NCI-H146 treated with DMSO at 0.1 percent for 48 hours (cell line): ENCODE measurements around the gene THAP12.
A peak's percentile ranks its signal among the peaks of the same experiment; 100 is the strongest.
"Not testable (repeated sequence)": the region's sequence is repeated elsewhere in the genome, so short reads cannot be mapped to it uniquely, and the experiment has no call there.

Source experiments
- DNase-seq: peaks from one replicate; lab custom pipeline; 2025; ENCODE audit not compliant: unreplicated experiment; lab: John Stamatoyannopoulos, UW

The THAP12 gene, protein sequence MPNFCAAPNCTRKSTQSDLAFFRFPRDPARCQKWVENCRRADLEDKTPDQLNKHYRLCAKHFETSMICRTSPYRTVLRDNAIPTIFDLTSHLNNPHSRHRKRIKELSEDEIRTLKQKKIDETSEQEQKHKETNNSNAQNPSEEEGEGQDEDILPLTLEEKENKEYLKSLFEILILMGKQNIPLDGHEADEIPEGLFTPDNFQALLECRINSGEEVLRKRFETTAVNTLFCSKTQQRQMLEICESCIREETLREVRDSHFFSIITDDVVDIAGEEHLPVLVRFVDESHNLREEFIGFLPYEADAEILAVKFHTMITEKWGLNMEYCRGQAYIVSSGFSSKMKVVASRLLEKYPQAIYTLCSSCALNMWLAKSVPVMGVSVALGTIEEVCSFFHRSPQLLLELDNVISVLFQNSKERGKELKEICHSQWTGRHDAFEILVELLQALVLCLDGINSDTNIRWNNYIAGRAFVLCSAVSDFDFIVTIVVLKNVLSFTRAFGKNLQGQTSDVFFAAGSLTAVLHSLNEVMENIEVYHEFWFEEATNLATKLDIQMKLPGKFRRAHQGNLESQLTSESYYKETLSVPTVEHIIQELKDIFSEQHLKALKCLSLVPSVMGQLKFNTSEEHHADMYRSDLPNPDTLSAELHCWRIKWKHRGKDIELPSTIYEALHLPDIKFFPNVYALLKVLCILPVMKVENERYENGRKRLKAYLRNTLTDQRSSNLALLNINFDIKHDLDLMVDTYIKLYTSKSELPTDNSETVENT

DNA sequence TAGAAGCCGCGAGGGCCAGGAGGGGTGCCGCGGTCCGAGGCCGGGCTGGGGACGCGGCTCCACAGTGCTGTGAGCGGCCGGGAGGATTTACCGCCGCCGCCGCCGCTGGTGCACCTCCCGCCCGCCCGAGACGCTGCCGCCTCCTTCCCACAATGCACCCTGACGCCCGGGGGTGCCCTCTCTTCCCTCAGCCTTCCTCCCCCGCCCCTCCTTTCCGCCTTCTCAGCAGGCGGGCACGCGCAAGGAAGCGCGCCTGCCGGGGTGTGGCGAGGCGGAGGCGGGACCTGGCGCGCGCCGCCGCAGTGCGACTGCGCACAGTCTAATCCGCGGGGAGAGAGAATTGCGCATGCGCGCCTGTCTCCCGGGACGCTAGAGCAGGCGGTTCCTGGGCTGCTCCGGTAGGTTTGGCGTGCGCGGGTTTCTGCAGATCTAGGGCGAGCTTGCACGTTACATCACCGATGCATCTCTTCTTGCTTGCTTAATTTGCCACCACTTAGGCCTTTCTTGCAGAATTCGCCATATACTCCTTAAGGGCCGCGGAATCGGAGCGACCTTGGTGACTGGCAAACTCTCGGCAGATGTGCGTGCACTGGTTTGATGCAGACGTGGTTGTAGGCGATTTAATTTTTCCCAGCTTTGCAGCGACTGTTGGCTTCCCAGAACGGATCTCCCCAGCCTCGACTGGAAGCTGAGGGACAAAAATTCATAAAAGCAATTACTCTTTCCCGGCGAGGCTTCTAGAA lies at the start of gene THAP12, which contains the start of gene GVQW3:
Gene THAP12 (minus strand): TSS at position 156 of the 743 bp plus-strand sequence. CDS start 296 bp downstream, outside the sequence.
Gene GVQW3 (plus strand): TSS at position 347 of the 743 bp plus-strand sequence. CDS start 506 bp downstream, outside the sequence.
- peak; percentile 87 for DNase-seq

DNA sequence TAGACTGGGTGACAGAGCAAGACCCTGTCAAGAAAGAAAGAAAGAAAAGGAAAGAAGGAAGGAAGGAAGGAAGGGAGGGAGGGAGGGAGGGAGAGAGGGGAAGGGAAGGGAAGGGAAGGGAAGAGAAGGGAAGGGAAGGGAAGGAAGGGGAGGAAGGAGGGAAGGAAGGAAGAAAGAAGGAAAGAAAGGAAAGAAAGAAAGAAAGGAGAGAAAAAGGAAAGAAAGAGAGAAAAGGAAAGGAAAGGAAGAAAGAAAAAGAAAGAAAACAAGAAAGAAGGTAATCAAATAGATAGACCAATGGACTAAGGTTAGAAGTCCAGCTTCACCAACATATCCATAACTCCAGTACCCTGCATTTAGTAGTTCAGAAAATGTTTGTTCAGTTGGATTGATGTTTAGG lies 45.7 kb upstream of the THAP12 start:
- DNase-seq: no peak

DNA sequence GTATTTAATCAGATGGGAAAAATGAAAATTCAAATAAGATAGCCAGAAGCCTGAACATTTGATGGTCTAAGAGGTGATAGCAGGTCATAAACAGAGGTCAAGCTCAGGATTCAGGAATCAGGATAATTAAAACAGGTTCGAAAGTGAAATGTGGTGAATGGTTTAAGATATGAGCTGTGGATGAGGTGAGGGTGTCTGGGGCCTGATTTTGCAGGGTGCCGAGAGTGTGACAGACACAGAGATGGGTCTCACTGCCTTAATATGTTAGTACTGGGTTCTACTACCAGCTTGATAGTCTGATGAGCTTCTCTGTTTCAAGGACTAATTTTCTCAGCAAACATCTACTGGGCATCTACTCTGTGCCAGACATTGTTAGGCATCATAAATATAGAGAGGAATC lies 44.0 kb upstream of the THAP12 start:
- no peak for DNase-seq

DNA sequence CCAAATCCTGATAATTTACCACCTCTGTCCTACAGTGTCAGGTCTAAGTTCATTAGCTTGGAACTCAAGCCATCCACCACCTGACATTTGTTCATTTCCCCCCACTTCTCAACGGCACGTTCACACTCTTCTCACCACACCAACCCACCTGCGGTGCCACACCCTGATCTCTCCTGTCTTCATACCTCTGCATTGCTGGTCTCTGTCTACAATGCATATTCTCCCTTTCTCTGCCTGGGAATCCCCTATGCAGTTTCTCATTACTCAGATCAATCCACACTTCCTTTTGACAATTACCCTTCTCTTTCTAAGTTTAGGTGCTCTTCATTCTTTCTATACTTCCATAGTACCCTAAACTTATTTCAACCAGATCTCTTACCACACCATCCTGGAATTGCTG lies 43.4 kb upstream of the THAP12 start:
- no peak for DNase-seq

DNA sequence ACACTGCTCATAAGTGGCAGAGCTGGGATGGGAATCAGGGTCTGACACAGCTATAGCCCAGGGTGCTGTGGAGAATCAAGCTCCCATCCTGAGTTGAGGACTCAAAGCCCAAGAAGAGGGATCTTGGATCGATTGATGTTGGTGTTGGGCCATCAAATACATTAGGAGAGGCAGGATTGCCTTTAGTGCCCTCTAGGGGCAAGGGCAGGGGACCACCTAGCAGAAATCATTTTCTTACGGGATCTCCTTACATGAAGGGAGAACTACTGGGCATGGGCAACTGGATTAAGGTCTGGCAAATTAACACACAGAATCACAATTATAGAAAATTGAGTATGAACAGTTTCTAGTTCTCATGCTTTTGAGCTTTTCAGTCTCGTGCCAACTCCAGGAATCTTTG lies 39.0 kb upstream of the THAP12 start:
- no peak for DNase-seq

DNA sequence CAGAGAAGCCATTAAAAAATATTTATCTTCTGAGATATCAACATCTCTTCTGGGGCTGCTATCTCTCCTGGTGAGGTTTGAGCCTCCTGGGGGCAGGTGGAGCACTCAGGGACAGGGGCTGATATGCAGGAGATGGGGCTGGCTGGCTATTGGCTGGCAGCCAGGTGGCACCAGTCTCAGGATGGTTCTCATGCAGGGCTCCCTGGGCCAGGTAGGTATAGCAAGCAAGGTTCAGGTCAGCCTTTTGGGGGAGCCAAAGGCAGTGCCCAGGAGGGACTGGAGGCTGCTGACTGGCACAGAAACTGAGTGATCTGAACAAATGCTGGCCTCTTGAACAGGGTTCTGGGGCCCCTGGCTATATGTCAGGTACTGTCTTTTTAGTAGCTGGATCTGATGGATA lies 34.1 kb upstream of the THAP12 start:
- no peak for DNase-seq

DNA sequence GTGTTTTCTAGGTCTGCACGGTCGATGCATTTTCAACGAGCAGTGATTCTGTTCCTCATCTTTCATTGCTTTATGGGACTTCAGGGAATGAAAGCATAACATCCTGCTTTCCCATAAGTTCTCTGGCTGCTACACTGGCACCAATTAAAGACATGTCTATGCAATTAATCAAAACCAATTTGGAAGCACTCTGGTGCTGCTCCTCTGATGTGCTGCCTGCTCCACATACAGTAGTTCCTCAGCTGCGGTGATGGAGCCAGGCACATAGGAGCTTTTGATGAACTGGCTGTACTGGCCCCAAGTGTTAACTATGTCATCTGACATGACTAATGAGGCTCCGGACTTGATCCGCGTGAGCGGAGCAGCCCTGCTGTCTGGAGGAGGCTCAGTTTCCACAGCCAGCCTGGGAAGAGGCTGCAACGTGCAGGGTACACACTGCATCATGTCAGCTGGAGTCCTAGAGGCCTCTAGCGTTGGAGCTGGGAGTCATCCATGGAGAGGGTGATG lies 30.0 kb upstream of the THAP12 start:
- no peak for DNase-seq

DNA sequence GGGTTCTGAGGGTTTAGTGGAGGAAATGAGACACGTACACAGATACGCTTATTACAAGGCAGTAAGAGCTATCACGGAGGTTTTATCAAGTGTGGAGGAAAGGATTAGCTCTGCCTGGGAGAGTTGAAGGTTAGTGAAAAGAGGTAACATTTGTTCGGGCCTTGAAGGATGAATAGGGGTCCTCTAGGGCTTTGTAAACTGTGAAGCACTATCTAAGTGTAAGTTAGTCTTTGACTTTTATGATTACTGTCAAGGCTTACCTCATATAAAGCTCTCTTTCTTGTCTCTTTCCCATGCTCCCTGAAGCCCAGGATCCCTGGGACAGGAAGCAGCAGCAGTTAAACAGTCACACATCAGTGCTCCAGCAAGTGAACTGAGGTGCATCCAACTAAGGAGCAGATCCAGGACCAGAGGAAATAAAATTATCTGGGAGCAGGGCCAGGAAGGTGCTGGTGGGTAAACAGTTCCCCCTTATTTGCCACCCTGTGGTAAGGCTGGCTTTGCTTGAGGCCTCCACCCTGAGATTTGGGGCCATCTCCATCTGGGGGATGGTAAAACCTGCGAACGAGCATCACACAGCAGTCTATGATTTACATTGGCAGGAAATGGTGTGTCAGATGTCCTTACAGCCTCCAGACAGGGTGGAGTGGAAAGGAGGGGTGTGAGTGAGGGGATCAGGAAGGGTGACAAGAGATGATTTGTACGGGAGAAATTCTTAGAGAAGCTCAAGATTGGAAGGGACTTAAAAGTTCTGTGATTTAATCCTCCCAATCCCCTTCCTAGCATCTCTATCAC lies 27.4 kb upstream of the THAP12 start:
- DNase-seq: no peak

DNA sequence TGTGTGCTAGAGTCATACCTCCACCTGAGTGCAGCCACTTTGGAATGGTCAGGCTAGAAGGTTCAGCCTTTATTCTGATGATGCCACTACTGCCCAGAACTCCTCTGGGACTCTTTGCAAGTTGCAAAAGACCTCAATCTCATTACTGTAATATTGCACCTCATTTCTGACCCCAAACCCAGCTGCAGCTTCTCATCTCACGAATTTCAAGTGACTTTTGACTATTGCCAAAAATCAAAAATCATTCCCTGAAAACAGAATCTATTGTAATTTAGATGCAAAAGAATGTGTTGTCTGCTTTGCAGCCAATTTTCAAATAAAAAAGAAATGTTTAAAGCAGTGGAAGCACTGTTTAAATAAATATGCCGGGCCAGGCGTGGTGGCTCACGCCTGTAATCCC lies 25.4 kb upstream of the THAP12 start:
- no peak for DNase-seq

DNA sequence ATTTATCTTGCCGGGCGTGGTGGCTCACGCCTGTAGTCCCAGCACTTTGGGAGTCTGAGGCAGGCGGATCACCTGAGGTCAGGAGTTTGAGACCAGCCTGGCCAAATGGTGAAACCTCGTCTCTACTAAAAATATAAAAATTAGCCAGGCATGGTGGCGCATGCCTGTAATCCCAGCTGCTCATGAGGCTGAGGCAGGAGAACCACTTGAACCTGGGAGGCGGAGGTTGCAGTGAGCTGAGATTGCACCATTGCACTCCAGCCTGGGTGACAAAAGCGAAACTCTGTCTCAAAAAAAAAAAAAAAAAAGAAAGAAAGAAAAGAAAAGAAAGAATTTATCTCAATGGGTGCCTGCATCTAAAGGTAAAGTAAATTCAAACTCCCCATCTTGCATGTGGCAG lies 20.6 kb upstream of the THAP12 start:
- not testable (repeated sequence) for DNase-seq

DNA sequence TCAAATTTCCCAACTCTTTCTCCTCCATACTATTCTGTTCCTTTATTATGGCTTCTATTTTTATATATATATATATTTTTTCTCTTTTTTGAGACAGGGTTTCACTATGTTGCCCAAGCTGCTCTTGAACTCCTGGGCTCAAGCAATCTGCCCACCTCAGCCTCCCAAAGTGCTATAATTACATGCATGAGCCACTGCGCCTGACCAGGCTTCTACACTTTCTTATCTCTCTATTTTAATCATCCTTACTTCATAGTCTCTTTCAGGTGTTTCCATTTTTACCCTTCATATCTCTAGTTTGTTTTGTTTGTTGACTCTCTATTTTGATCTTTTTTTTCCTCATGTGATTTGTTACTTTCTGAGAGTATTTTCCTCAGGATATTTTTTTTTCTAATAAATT lies 20.0 kb upstream of the THAP12 start:
- no peak for DNase-seq

DNA sequence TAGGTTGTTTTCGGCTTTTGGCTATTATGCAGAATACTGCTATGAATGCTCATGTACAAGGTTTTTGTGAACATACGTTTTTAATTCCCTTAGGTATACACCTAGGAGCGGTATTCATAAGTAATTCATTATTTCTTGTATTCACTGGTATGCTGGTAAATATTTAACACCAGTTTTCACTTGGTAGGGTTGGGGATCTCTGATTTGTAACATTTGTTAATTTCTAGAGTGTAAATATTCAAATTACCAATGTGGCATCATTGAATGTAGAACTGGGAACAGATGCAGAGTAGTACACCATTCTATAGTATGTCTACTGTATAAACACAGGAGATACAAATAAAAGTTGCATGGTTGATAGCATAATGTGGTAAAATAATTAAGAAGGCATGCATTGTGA lies 16.5 kb upstream of the THAP12 start:
- no peak for DNase-seq

DNA sequence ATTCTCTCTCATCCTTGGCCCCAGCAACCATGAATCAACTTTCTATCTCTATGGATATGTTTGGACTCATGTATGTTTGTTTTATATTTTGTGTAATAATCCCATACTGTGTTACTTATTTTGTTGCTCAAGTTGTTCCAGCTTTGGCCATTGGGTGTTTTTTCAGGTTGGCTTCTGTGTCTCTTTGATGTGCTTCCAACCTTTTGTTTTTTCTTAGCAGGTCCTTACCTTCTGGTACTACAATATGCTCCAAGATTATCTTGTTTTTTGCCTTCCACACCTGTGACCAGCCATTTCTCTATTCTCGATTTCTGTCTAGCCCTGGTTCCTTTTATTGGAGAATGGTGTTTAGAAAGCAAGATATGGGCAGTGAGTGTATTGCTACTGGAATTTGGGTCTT lies 14.4 kb upstream of the THAP12 start:
- DNase-seq: no peak

DNA sequence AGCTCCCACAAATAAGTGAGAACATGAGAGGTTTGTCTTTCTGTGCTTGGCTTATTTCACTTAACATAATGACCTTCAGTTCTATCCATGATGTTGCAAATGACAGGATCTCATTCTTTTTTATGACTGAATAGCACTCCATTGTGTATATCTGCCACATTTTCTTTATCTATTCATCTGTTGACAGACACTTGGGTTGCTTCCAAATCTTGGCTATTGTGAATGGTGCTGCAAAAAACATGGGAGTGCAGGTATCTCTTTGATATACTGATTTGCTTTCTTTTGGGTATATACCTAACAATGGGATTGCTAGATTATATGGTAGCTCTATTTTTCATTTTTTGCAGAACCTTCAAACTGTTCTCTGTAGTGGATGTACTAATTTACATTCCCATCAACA lies 13.5 kb upstream of the THAP12 start:
- no peak for DNase-seq

DNA sequence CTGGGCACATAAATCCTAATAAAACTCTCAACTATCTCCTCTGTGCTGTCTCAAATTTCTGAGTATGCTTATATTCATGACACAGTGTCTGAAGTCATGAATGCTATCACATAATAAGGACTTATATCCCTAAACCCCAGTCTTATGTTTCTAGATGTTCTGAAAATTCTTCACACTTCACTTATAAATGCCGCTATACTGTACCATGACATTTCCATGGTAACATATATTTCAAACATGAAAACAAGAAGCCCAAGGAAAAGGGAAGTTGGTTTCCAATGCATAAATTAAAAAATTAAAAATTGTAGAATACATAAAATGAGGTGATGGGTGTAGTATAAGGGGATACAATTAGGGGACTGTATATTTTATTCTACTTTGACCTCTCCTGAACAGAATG lies 11.9 kb upstream of the THAP12 start:
- DNase-seq: no peak

DNA sequence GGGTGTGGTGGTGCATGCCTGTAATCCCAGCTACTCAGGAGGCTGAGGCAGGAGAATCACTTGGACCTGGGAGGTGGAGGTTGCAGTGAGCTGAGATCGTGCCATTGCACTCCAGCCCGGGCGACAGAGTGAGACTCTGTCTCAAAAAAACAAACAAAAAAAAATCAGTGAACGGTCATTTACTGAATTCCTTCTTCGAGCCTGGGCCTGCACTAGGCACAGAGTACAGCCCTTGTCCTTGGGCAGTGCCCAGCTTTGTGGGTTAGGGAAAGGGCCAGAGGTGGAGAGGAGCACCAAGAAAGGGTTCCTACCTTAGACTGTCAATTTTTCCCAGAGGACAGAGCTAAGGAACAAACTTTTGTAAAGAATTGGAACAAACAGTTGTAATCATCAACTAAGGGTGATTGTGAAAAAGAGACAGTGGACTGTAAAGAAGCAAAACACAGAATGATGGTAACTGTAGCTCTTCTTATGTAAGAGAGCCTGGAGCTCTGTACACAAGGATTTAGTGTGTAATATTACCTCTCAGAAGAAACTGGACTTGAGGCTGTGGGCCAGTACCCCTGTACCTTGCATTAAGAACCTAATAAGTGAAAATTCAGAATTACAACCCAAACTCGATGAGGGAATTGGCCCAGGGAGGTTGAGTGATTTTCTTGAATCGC lies 11.0 kb upstream of the THAP12 start:
- DNase-seq: no peak

DNA sequence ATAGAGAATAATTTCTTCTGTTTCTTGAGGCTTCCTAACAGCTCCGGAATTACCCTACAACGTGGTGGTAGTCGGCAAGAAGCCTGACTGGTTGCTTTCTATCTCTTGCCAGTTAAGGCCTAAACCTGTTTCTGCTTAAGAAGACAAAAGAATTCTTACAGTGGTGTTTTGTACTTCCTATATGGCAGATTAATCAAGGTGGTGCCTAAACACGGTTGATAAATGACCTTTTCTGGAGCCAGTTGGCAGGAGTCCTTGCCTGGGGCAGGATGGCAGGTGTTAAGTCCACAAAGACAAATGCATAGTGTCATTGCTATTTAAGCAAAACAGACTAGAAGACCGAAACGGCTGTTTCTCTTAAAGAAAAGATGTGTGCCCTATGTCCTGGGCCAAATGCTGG lies 10.1 kb upstream of the THAP12 start:
- peak; percentile 52 for DNase-seq

DNA sequence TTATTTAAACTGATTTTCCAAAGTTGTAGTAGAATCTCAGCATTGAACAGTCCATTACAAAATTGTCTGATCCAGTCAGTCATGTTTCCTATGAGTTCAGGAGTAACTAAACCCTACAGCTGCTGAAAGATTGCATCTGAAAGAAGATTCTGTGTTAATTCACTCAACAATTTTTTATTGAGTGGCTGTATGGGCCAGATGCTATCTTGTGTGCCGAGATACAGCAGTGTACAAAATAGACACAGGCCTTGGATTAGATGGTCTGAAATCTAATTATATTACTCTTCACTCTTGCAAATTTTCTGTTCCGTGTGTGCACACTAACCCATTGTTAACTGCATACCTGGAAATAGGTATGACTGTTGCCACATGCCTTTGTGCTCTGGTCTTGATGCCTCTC lies 7.5 kb upstream of the THAP12 start:
- no peak for DNase-seq

DNA sequence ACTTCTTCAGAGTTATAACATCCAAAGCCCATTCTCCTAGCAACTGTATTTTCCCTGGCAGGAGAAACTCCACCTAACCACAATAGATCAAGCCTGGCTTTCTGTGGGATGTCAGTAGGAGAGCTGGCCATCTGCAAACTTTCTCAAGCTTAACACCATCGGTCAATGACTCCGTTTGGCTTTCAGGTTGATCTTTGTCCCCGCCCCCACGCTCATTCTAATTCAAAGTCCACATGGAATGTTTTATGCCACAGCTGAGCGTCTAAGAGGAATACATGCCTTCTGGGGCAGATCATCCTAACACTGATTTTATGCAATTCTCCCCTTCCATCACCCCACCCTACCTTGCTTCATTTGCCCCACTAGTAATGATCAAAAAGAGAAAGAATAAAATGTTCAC lies 5.0 kb upstream of the THAP12 start:
- no peak for DNase-seq

DNA sequence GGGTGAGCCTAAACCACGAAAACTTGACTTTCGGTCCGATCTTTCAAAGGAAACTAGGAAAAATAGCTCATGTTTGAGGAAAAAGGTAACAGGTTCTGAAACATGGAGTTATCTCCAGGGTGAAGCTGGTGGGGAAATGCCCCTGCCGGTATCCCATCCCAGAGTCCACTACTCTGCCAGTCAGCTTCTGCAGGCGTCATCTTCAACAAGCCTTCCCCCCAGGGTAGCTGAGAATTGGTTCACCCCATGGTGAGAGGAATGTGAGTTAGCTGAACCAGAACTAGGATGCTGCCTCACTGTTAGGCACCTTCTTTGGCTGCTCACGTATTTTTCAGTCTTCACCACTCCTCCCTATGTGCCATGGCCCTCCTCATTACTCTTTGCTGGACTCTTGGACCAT lies 1.3 kb upstream of the THAP12 start:
- no peak for DNase-seq
